HepG2 (cell line): ENCODE data around the gene PLCB2. TPM values are rescaled to one million over a fixed set of nuclear protein-coding genes. Genes with fewer than 3 reads are reported as not detected.

Experiments used
- ATAC-seq: fragments of 200-7000 bp; cut with Tn5 transposase; 3 replicates; pipeline ENCODE4 v1.9.1; 2020; ENCODE audit warnings: mild to moderate bottlenecking, moderate library complexity
- BruUV-seq: library from RNA; stranded (reverse); fragments of 400-500 nt; replicated peaks from 2 replicates; lab custom pipeline; 2021; lab: Mats Ljungman, UMichigan
- CTCF ChIA-PET: fragments of 300-600 bp; formaldehyde crosslinking; extraction: SDS; loops from one replicate; lab custom pipeline; 2021; ENCODE audit warnings: low total read pairs, inconsistent platforms, low intra/inter-chr PET ratio; lab: Yijun Ruan, JAX
- POLR2A ChIA-PET: fragments of 350-600 bp; sonication (Branson Sonifier 250); formaldehyde crosslinking; loops from one replicate; lab custom pipeline; 2020; ENCODE audit warnings: antibody characterized with exemption, inconsistent platforms; lab: Yijun Ruan, JAX
- DNase-seq: peaks from one replicate; pipeline ENCODE4 v3.0.0-alpha.2; 2015; ENCODE audit warnings: low spot score
- FAIRE-seq: peaks from 3 replicates; lab custom pipeline; 2011; peaks lifted over from hg19 to GRCh38; lab: Jason Lieb, UNC
- H2AFZ ChIP-seq: one replicate; pipeline ENCODE4 v1.6.1; 2011; ENCODE audit warnings: low read length, inconsistent platforms
- H3K27ac ChIP-seq: fragments of 300-600 bp; 3 replicates; pipeline ENCODE4 v1.8.0; 2011; ENCODE audit warnings: mixed run types, mild to moderate bottlenecking, mixed read lengths, low read length, inconsistent platforms; ENCODE audit not compliant: insufficient read depth; ENCODE audit errors: extremely low read length
- H3K27me3 ChIP-seq, 2 experiments: fragments of 200-600 bp in 1 of 2; 2 replicates in 1 of 2; 3 replicates in 1 of 2; pipeline versions ENCODE4 v1.6.0 to v1.8.0; 2011; ENCODE audit warnings: low read length in 2 of 2, mild to moderate bottlenecking in 2 of 2, moderate library complexity in 2 of 2, inconsistent platforms in 1 of 2; ENCODE audit not compliant: insufficient read depth in 2 of 2, control insufficient read depth in 1 of 2
- H3K36me3 ChIP-seq, 2 experiments: fragments of 200-600 bp in 1 of 2; replicated peaks in 1 of 2; 2 replicates in 1 of 2; 3 replicates in 1 of 2; pipeline versions ENCODE4 v1.5.1 to v1.8.0; 2011; ENCODE audit warnings: low read length in 2 of 2, inconsistent platforms in 1 of 2; ENCODE audit not compliant: insufficient read depth in 2 of 2, control insufficient read depth in 1 of 2
- H3K4me1 ChIP-seq: 2 replicates; pipeline ENCODE4 v1.5.1; 2012; ENCODE audit warnings: low read length, inconsistent platforms; ENCODE audit not compliant: insufficient read depth
- H3K4me2 ChIP-seq: 2 replicates; pipeline ENCODE4 v1.6.0; 2011; ENCODE audit warnings: low read depth, low read length, inconsistent platforms
- H3K4me3 ChIP-seq, 3 experiments: fragments of 200-600 bp in 1 of 3; sonication (generic), shearing (Covaris generic) in 1 of 3; replicated peaks in 1 of 3; 2 replicates each; pipeline ENCODE4 v1.5.1; 2011 to 2016; ENCODE audit warnings: low read length in 3 of 3, inconsistent platforms in 2 of 3, low read depth in 2 of 3, mild to moderate bottlenecking in 2 of 3, control low read depth in 1 of 3, mixed read lengths in 1 of 3; ENCODE audit not compliant: insufficient read depth in 1 of 3
- H3K79me2 ChIP-seq: one replicate; pipeline ENCODE4 v1.6.1; 2011; ENCODE audit warnings: low read length, inconsistent platforms; ENCODE audit not compliant: insufficient read depth
- H3K9ac ChIP-seq: 2 replicates; pipeline ENCODE4 v1.6.0; 2011; ENCODE audit warnings: mild to moderate bottlenecking, low read depth, low read length, inconsistent platforms; ENCODE audit not compliant: insufficient read depth
- H3K9me3 ChIP-seq: 2 replicates; pipeline ENCODE4 v1.5.1; 2012; ENCODE audit warnings: mild to moderate bottlenecking, low read length
- H4K20me1 ChIP-seq: 2 replicates; pipeline ENCODE4 v1.6.0; 2011; ENCODE audit warnings: inconsistent platforms, mild to moderate bottlenecking, low read length, moderate library complexity; ENCODE audit not compliant: insufficient read depth
- CBX5 ChIP-seq: sonication (generic); formaldehyde crosslinking; IDR thresholded peaks from 2 replicates; pipeline ENCODE4 v1.4.0; 2020; ENCODE audit warnings: missing genetic modification reagents, borderline replicate concordance
- GABPB1 ChIP-seq: IDR thresholded peaks from 2 replicates; pipeline ENCODE4 v1.6.1; 2016; ENCODE audit warnings: mild to moderate bottlenecking, missing genetic modification reagents, moderate library complexity, missing compliant biosample characterization
- IKZF4 ChIP-seq: sonication (generic); formaldehyde crosslinking; IDR thresholded peaks from 2 replicates; pipeline ENCODE4 v1.5.1; 2020; ENCODE audit warnings: borderline replicate concordance, mild to moderate bottlenecking, low read depth, missing genetic modification reagents; ENCODE audit errors: not compliant biosample characterization
- KDM5B ChIP-seq: sonication (generic); formaldehyde crosslinking; IDR thresholded peaks from 2 replicates; pipeline ENCODE4 v1.4.0; 2020; ENCODE audit warnings: missing genetic modification reagents, mild to moderate bottlenecking, borderline replicate concordance
- MEIS1 ChIP-seq: sonication (generic); formaldehyde crosslinking; IDR thresholded peaks from 2 replicates; pipeline ENCODE4 v1.9.0; 2021; ENCODE audit warnings: mild to moderate bottlenecking, missing genetic modification reagents, moderate library complexity, borderline replicate concordance
- NCOR1 ChIP-seq: fragments of 200-600 bp; sonication (generic); IDR thresholded peaks from 2 replicates; pipeline ENCODE4 v1.7.0; 2017; ENCODE audit warnings: antibody characterized with exemption, low read length, borderline replicate concordance
- NFKB2 ChIP-seq: sonication (generic); formaldehyde crosslinking; IDR thresholded peaks from 2 replicates; pipeline ENCODE4 v1.4.0; 2020; ENCODE audit warnings: missing genetic modification reagents, borderline replicate concordance
- NR2C2 ChIP-seq: sonication (generic); formaldehyde crosslinking; IDR thresholded peaks from 2 replicates; pipeline ENCODE4 v1.4.0; 2020; ENCODE audit warnings: missing genetic modification reagents, mild to moderate bottlenecking, moderate library complexity, borderline replicate concordance
- POGZ ChIP-seq: sonication (generic); formaldehyde crosslinking; IDR thresholded peaks from 2 replicates; pipeline ENCODE4 v1.4.0; 2020; ENCODE audit warnings: mild to moderate bottlenecking, missing genetic modification reagents
- POLR2AphosphoS2 ChIP-seq: IDR thresholded peaks from 2 replicates; pipeline ENCODE4 v1.6.1; 2011; ENCODE audit warnings: low read depth, low read length, improper control_type of control experiment
- SYNCRIP ChIP-seq: fragments of 200-400 bp; formaldehyde crosslinking; IDR thresholded peaks from 2 replicates; pipeline ENCODE4 v1.6.1; 2018; ENCODE audit warnings: mild to moderate bottlenecking, low read depth, low read length; ENCODE audit not compliant: insufficient read depth
- TOPORS ChIP-seq: sonication (generic); formaldehyde crosslinking; IDR thresholded peaks from 2 replicates; pipeline ENCODE4 v1.8.0; 2023; ENCODE audit warnings: mild to moderate bottlenecking, missing genetic modification reagents
- ZFY ChIP-seq: sonication (generic); formaldehyde crosslinking; IDR thresholded peaks from 2 replicates; pipeline ENCODE4 v1.4.0; 2020; ENCODE audit warnings: missing genetic modification reagents
- ZNF441 ChIP-seq: sonication (generic); formaldehyde crosslinking; IDR thresholded peaks from 2 replicates; pipeline ENCODE4 v1.7.0; 2021; ENCODE audit warnings: missing genetic modification reagents, borderline replicate concordance
- ZNF850 ChIP-seq: sonication (generic); formaldehyde crosslinking; conservative IDR thresholded peaks from 2 replicates; pipeline ENCODE4 v1.9.0; 2021; ENCODE audit warnings: mild to moderate bottlenecking, missing genetic modification reagents
- WGBS: methylation state at CpG from one replicate; pipeline ENCODE4 v1.1.6; 2017; ENCODE audit warnings: low lambda C conversion rate; 5-methylcytosine and 5-hydroxymethylcytosine counted together
- in situ Hi-C: cut with HindIII; loops from 2 replicates; pipeline ENCODE4 v1.10.0; 2017; ENCODE audit warnings: low pct_unique_long_range_greater_than_20kb; ENCODE audit not compliant: extremely low pct_ligation_motif_present
- intact Hi-C: fragments of 100-400 bp; cut with micrococcal nuclease; formaldehyde crosslinking; loops from one replicate; pipeline ENCODE4 v1.10.0; 2022; ENCODE audit not compliant: unreplicated experiment
- polyA plus RNA-seq, 8 experiments: library from polyadenylated mRNA; depleted of rRNA in 3 of 8; stranded (reverse) in 7 of 8; unstranded in 1 of 8; fragments of >200 nt; fragmentation: Illumina TruSeq in 4 of 8; extraction: Trizol in 4 of 8; gene quantifications; 2 replicates each; pipeline versions ENCODE4 v1.2.1 to v1.2.3, GENCODE V29; 2011 to 2016; ENCODE audit warnings: low read depth in 4 of 8, missing spikeins in 1 of 8, mixed read lengths in 1 of 8; ENCODE audit not compliant: insufficient read depth in 1 of 8
- total RNA-seq, 5 experiments: library from RNA; depleted of rRNA; stranded (reverse); fragments of >200 nt; fragmentation: Illumina TruSeq; extraction: Trizol; gene quantifications; 2 replicates each; pipeline ENCODE4 v1.2.3, GENCODE V29; 2016; ENCODE audit warnings: low read depth in 1 of 5
- TF ChIP-seq, protein P1 (sequence below): IDR thresholded peaks from 2 replicates; pipeline ENCODE4 v1.6.1; 2018; ENCODE audit warnings: missing genetic modification reagents
- TF ChIP-seq, protein P2 (sequence below): sonication (generic); formaldehyde crosslinking; IDR thresholded peaks from 2 replicates; pipeline ENCODE4 v1.4.0; 2020; ENCODE audit warnings: missing genetic modification reagents, borderline replicate concordance

The PLCB2 gene
- total and polyA plus RNA-seq, 2 of the 13 experiments (the other 11 are each of a cell fraction or from before 2014, with no cell fraction given), result 0.11 TPM; not detected in 1

GRCh38 chr15:40323239-40323952 lies 15.7 kb upstream of the PLCB2 start, which contains the start of gene INAFM2:
Gene INAFM2, plus strand, starts transcription at chr15:40323692. Its CDS starts 364 bp downstream, at chr15:40324056.
- no peaks in the 10 kb centered on the region for H4K20me1 ChIP-seq
- H3K27ac ChIP-seq, result no peak within 1 kb of the TSS
- no peaks in the 10 kb centered on the region for H3K79me2 ChIP-seq
- ATAC-seq (peak; percentile 94), FAIRE-seq (peak; percentile 32), DNase-seq (peak; percentile 89)
- H3K27me3 ChIP-seq, result peaks cover 0 to 7% of the 10 kb centered on the region in 2 experiments; a peak in 1 of 5 replicates
- ChIA-PET CTCF (interaction anchor here (2.8 to 4.6 kb wide), 2 partner anchors 15 to 98 kb away, joined by 12 to 19 read pairs; no protein-coding TSS in a partner anchor), POLR2A (interaction anchor here (0.6 to 1.9 kb wide), 9 partner anchors 8 to 321 kb away, joined by 3 to 24 read pairs (median 4); partner anchors contain the start of genes BUB1B, CCDC9B and IVD)
- H2AFZ ChIP-seq, result no peak within 1 kb of the TSS
- no peaks in the 10 kb centered on the region for H3K9me3 ChIP-seq
- in situ Hi-C loops (no loop called here), intact Hi-C loops (loop anchor here (5.0 kb wide), 1 partner anchor 99 kb away; no protein-coding TSS in a partner anchor)
- peak within 1 kb of the TSS; percentile 64; the same call in 1 of the 2 replicates for H3K9ac ChIP-seq
- WGBS, result under 1% methylated on average over 18 of the region's 103 CpGs
- peak within 1 kb of the TSS; percentile 36 to 75 (median 75); a peak in 5 of 6 replicates for H3K4me3 ChIP-seq
- no TSS peak for BruUV-seq
- no peaks in the 10 kb centered on the region for H3K36me3 ChIP-seq
- peaks cover 48% of the 10 kb centered on the region for H3K4me1 ChIP-seq
- H3K4me2 ChIP-seq, result peak within 1 kb of the TSS; percentile 82
- TF ChIP-seq SYNCRIP, result no peak
- TF ChIP-seq TOPORS (CRISPR knock-in tag), result no peak
- TF ChIP-seq, protein P1, sequence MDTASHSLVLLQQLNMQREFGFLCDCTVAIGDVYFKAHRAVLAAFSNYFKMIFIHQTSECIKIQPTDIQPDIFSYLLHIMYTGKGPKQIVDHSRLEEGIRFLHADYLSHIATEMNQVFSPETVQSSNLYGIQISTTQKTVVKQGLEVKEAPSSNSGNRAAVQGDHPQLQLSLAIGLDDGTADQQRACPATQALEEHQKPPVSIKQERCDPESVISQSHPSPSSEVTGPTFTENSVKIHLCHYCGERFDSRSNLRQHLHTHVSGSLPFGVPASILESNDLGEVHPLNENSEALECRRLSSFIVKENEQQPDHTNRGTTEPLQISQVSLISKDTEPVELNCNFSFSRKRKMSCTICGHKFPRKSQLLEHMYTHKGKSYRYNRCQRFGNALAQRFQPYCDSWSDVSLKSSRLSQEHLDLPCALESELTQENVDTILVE (CRISPR knock-in tag), result peak; percentile 61; the same call in 1 of the 2 replicates
- peak; percentile 96 for TF ChIP-seq MEIS1 (CRISPR knock-in tag)
- TF ChIP-seq NFKB2 (CRISPR knock-in tag), result peak; percentile 75; the same call in 1 of the 2 replicates
- no peak for TF ChIP-seq POLR2AphosphoS2
- peak; percentile 83 for TF ChIP-seq GABPB1 (CRISPR knock-in tag)
- no peak for TF ChIP-seq IKZF4
- peak; percentile 36; the same call in 1 of the 2 replicates for TF ChIP-seq KDM5B (CRISPR knock-in tag)
- TF ChIP-seq ZNF441 (CRISPR knock-in tag), result peak; percentile 87
- 0 out of 2 replicates have a peak, but pooled peaks have one; percentile 38 for TF ChIP-seq POGZ (CRISPR knock-in tag)
- no peak for TF ChIP-seq CBX5 (CRISPR knock-in tag)
- TF ChIP-seq ZNF850 (CRISPR knock-in tag), result 0 out of 2 replicates have a peak, but pooled peaks have one; percentile 1
- no peak for TF ChIP-seq NCOR1
- TF ChIP-seq ZFY (CRISPR knock-in tag), result peak; percentile 30
- TF ChIP-seq, protein P2, sequence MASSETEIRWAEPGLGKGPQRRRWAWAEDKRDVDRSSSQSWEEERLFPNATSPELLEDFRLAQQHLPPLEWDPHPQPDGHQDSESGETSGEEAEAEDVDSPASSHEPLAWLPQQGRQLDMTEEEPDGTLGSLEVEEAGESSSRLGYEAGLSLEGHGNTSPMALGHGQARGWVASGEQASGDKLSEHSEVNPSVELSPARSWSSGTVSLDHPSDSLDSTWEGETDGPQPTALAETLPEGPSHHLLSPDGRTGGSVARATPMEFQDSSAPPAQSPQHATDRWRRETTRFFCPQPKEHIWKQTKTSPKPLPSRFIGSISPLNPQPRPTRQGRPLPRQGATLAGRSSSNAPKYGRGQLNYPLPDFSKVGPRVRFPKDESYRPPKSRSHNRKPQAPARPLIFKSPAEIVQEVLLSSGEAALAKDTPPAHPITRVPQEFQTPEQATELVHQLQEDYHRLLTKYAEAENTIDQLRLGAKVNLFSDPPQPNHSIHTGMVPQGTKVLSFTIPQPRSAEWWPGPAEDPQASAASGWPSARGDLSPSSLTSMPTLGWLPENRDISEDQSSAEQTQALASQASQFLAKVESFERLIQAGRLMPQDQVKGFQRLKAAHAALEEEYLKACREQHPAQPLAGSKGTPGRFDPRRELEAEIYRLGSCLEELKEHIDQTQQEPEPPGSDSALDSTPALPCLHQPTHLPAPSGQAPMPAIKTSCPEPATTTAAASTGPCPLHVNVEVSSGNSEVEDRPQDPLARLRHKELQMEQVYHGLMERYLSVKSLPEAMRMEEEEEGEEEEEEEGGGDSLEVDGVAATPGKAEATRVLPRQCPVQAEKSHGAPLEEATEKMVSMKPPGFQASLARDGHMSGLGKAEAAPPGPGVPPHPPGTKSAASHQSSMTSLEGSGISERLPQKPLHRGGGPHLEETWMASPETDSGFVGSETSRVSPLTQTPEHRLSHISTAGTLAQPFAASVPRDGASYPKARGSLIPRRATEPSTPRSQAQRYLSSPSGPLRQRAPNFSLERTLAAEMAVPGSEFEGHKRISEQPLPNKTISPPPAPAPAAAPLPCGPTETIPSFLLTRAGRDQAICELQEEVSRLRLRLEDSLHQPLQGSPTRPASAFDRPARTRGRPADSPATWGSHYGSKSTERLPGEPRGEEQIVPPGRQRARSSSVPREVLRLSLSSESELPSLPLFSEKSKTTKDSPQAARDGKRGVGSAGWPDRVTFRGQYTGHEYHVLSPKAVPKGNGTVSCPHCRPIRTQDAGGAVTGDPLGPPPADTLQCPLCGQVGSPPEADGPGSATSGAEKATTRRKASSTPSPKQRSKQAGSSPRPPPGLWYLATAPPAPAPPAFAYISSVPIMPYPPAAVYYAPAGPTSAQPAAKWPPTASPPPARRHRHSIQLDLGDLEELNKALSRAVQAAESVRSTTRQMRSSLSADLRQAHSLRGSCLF (CRISPR knock-in tag), result no peak
- peak; percentile 47; the same call in 1 of the 2 replicates for TF ChIP-seq NR2C2 (CRISPR knock-in tag)
